Lung (tissue), 12 donors: ENCODE results near the gene HAPLN2. TPM values are rescaled to one million over a fixed set of nuclear protein-coding genes. Genes with fewer than 3 reads are reported as not detected.
"Not testable (repeated sequence)": the region's sequence is repeated elsewhere in the genome, so short reads cannot be mapped to it uniquely, and the experiment has no call there.

Source experiments
- ATAC-seq: fragments of 200-7000 bp; cut with Tn5 transposase; one replicate; pipeline ENCODE4 v1.9.1; 2020; ENCODE audit warnings: moderate number of reproducible peaks; ENCODE audit not compliant: insufficient read depth, low FRiP score
- DNase-seq, 3 donors: peaks; one replicate each; pipeline ENCODE4 v3.0.0-alpha.2; 2013 to 2017
- H3K27ac ChIP-seq, 2 donors: one replicate each; pipeline ENCODE4 v1.5.1; 2013; ENCODE audit warnings: mild to moderate bottlenecking in 2 of 2, moderate library complexity in 2 of 2, control low read depth in 1 of 2, inconsistent platforms in 1 of 2, low read depth in 1 of 2, low read length in 1 of 2
- H3K27me3 ChIP-seq, 3 donors: one replicate each; pipeline ENCODE4 v1.5.1; 2013; ENCODE audit warnings: low read length in 2 of 3; ENCODE audit not compliant: control insufficient read depth in 3 of 3, insufficient read depth in 3 of 3
- H3K36me3 ChIP-seq, 4 donors: one replicate each; pipeline ENCODE4 v1.5.1; 2013; ENCODE audit warnings: low read length in 4 of 4, mild to moderate bottlenecking in 1 of 4, moderate library complexity in 1 of 4; ENCODE audit not compliant: control insufficient read depth in 4 of 4, insufficient read depth in 4 of 4
- H3K4me1 ChIP-seq, 5 donors: one replicate each; pipeline ENCODE4 v1.5.1; 2013; ENCODE audit warnings: low read length in 5 of 5, mild to moderate bottlenecking in 2 of 5, moderate library complexity in 1 of 5; ENCODE audit not compliant: control insufficient read depth in 5 of 5, insufficient read depth in 5 of 5
- H3K4me3 ChIP-seq: one replicate; pipeline ENCODE4 v1.5.1; 2013; ENCODE audit warnings: mild to moderate bottlenecking, control low read depth, moderate library complexity
- H3K9ac ChIP-seq, 2 donors: one replicate each; pipeline ENCODE4 v1.5.1; 2013; ENCODE audit warnings: low read length in 2 of 2, control low read depth in 1 of 2; ENCODE audit not compliant: insufficient read depth in 1 of 2
- H3K9me3 ChIP-seq, 4 donors: one replicate each; pipeline ENCODE4 v1.5.1; 2013; ENCODE audit warnings: low read length in 3 of 4, mild to moderate bottlenecking in 1 of 4, moderate library complexity in 1 of 4; ENCODE audit not compliant: control insufficient read depth in 4 of 4, insufficient read depth in 3 of 4
- CTCF ChIP-seq: IDR thresholded peaks from 2 replicates; pipeline ENCODE4 v1.5.1; 2012; ENCODE audit warnings: mild to moderate bottlenecking; ENCODE audit errors: control extremely low read depth, extremely low read depth
- WGBS, 2 donors: extraction: QIAGEN DNeasy Blood & Tissue Kit; methylation state at CpG; one replicate each; pipeline ENCODE4 v1.1.7; 2013; 5-methylcytosine and 5-hydroxymethylcytosine counted together
- polyA plus RNA-seq, 2 donors: library from polyadenylated mRNA; stranded (reverse); fragments of 200-250 nt; gene quantifications; one replicate each; pipeline ENCODE4 v1.2.1, GENCODE V29; 2013
- total RNA-seq, 2 donors: library from RNA; depleted of rRNA in 1 of 2; stranded (reverse); fragments of >200 nt in 1 of 2; gene quantifications; one replicate each; pipeline ENCODE4 v1.2.1, GENCODE V29; 2014 to 2021
- donor health status: control.
- donor health status: control.
- donor health status: Bipolar disorder and iron deficiency.
- donor health status: healthy.
- donor health status: DM: yes; HTN: yes; CAD: no.

HAPLN2 gene
- total and polyA plus RNA-seq, 4 donors: 0.18 to 0.31 (median 0.24) TPM; not detected in 1

GRCh38 chr1:156629823-156630449 lies 10.7 kb downstream of the HAPLN2 start:
- WGBS, 2 donors: 70 to 75% methylated on average over 8 of the region's 8 CpGs
- H3K9me3 ChIP-seq: no peaks in the 10 kb centered on the region
- no peak overlapping the region for H3K4me3 ChIP-seq
- no peaks in the 10 kb centered on the region for H3K36me3 ChIP-seq
- peaks cover 0 to 8% (median 3%) of the 10 kb centered on the region in 5 donors for H3K4me1 ChIP-seq
- ATAC-seq (no peak), DNase-seq (no peak)
- H3K27me3 ChIP-seq: peaks cover 0 to 54% (median 24%) of the 10 kb centered on the region in 3 donors
- no peak for TF ChIP-seq CTCF
- no peak overlapping the region for H3K9ac ChIP-seq
- H3K27ac ChIP-seq: no peak overlapping the region

GRCh38 chr1:156631152-156631551 lies 11.9 kb downstream of the HAPLN2 start:
- WGBS, 2 donors: 45 to 57% methylated on average over 9 of the region's 9 CpGs
- H3K27ac ChIP-seq, DNase-seq, H3K4me1 ChIP-seq, H3K9me3 ChIP-seq, H3K9ac ChIP-seq, ATAC-seq, H3K4me3 ChIP-seq, H3K36me3 ChIP-seq: not testable (repeated sequence)
- peaks cover 4 to 45% (median 15%) of the 10 kb centered on the region in 3 donors for H3K27me3 ChIP-seq

- no peak overlapping the region for H3K9ac ChIP-seq
- DNase-seq (no peak), ATAC-seq (no peak)
- H3K27me3 ChIP-seq: peaks cover 4 to 47% (median 7%) of the 10 kb centered on the region in 3 donors
- WGBS, 2 donors: 62 to 72% methylated on average over 3 of the region's 3 CpGs
- H3K4me3 ChIP-seq: no peak overlapping the region
- no peaks in the 10 kb centered on the region for H3K36me3 ChIP-seq
- no peaks in the 10 kb centered on the region for H3K4me1 ChIP-seq
- H3K9me3 ChIP-seq: no peaks in the 10 kb centered on the region
- H3K27ac ChIP-seq: no peak overlapping the region
- no peak for TF ChIP-seq CTCF
Measured at GRCh38 chr1:156632355-156632754, 13.1 kb downstream of the HAPLN2 start.

GRCh38 chr1:156638189-156638985 lies 19.2 kb downstream of the HAPLN2 start:
- peaks cover 0 to 8% (median 0%) of the 10 kb centered on the region in 5 donors for H3K4me1 ChIP-seq
- DNase-seq (no peak), ATAC-seq (no peak)
- peaks cover 10 to 70% (median 38%) of the 10 kb centered on the region in 3 donors for H3K27me3 ChIP-seq
- no peaks in the 10 kb centered on the region for H3K9me3 ChIP-seq
- WGBS, 2 donors: 58 to 74% methylated on average over 8 of the region's 8 CpGs
- H3K9ac ChIP-seq: no peak overlapping the region
- no peaks in the 10 kb centered on the region for H3K36me3 ChIP-seq
- TF ChIP-seq CTCF: no peak
- H3K27ac ChIP-seq: no peak overlapping the region
- no peak overlapping the region for H3K4me3 ChIP-seq
